Measurements from ENCODE around the gene ANKRD11. TPM values are rescaled to one million over a fixed set of nuclear protein-coding genes. Genes with fewer than 3 reads are reported as not detected.

The ANKRD11 gene
- polyA plus RNA-seq, 1 donor (not counting 4 experiments of a cell fraction or from before 2014, with no cell fraction given) = 30.1 TPM

DNA sequence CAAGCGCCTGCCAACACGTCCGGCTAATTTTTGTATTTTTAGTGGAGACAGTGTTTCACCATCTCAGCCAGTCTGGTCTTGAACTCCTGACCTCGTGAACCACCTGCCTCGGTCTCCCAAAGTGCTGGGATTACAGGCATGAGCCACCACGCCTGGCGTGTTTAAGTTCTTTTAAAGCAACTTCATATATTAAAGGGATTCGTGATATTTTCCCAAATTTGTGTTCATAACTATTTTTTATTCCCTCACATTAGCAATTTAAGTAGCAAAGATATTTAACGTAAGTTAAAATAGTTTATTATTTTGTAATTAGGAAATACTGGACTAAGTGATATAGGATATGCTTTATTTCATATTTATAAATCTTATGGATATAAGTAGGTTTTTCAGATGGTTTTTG lies 22.1 kb upstream of the ANKRD11 start:
- H3K27ac ChIP-seq (ENCODE audit: control insufficient read depth, insufficient read depth, low read length) = no peak overlapping the region
- no peak overlapping the region for H3K4me2 ChIP-seq (ENCODE audit: control insufficient read depth, extremely low read depth, insufficient read depth, low read depth, low read length)
- DNase-seq (ENCODE audit: low read depth, low spot score) (no peak), FAIRE-seq (no peak)
- peaks cover 59% of the 10 kb centered on the region for H3K79me2 ChIP-seq (ENCODE audit: control insufficient read depth, insufficient read depth, low read length)
- no peaks in the 10 kb centered on the region for H3K9me3 ChIP-seq (ENCODE audit: control insufficient read depth, low read depth, low read length)
- H3K36me3 ChIP-seq (ENCODE audit: control insufficient read depth in 2 of 2, extremely low read depth in 1 of 2, insufficient read depth in 2 of 2, low read length in 2 of 2) = peaks cover 26 to 29% of the 10 kb centered on the region in 2 experiments
- no peak overlapping the region for H3K9ac ChIP-seq (ENCODE audit: control insufficient read depth, extremely low read depth, insufficient read depth, low read length)
- H2AFZ ChIP-seq (ENCODE audit: control insufficient read depth, low read length) = no peak overlapping the region
- H4K20me1 ChIP-seq (ENCODE audit: control insufficient read depth, extremely low read depth, insufficient read depth, low read length) = no peaks in the 10 kb centered on the region
- H3K4me3 ChIP-seq (ENCODE audit: control insufficient read depth in 2 of 3, extremely low read depth in 1 of 3, insufficient read depth in 2 of 3, low read depth in 1 of 3, low read length in 3 of 3) = no peak overlapping the region
- no peaks in the 10 kb centered on the region for H3K27me3 ChIP-seq (ENCODE audit: control insufficient read depth, extremely low read depth, insufficient read depth, low read length)
- TF ChIP-seq, protein P1, sequence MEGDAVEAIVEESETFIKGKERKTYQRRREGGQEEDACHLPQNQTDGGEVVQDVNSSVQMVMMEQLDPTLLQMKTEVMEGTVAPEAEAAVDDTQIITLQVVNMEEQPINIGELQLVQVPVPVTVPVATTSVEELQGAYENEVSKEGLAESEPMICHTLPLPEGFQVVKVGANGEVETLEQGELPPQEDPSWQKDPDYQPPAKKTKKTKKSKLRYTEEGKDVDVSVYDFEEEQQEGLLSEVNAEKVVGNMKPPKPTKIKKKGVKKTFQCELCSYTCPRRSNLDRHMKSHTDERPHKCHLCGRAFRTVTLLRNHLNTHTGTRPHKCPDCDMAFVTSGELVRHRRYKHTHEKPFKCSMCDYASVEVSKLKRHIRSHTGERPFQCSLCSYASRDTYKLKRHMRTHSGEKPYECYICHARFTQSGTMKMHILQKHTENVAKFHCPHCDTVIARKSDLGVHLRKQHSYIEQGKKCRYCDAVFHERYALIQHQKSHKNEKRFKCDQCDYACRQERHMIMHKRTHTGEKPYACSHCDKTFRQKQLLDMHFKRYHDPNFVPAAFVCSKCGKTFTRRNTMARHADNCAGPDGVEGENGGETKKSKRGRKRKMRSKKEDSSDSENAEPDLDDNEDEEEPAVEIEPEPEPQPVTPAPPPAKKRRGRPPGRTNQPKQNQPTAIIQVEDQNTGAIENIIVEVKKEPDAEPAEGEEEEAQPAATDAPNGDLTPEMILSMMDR (optimal IDR thresholded peaks at IDR 0.05 in 1 of 3, IDR thresholded peaks at IDR 0.05 in 1 of 3, conservative IDR thresholded peaks at IDR 0.05 in 1 of 3; ENCODE audit: extremely low read depth in 1 of 3, insufficient read depth in 2 of 3, low read length in 3 of 3) = no peak
- TF ChIP-seq EZH2 (IDR thresholded peaks at IDR 0.05; ENCODE audit: low read length) = no peak
- peaks cover 9% of the 10 kb centered on the region for H3K4me1 ChIP-seq (ENCODE audit: control insufficient read depth, extremely low read depth, insufficient read depth, low read length)
- dilution Hi-C loops (cut with MboI; ENCODE audit: extremely low pct_ligation_motif_present, low sequenced_read_pairs) = no loop called here
- H3K9me1 ChIP-seq (ENCODE audit: control insufficient read depth, extremely low read depth, insufficient read depth, low read length) = no peaks in the 10 kb centered on the region

- H3K27ac ChIP-seq (ENCODE audit: control insufficient read depth, insufficient read depth, low read length) = no peak overlapping the region
- H3K9me1 ChIP-seq (ENCODE audit: control insufficient read depth, extremely low read depth, insufficient read depth, low read length) = no peaks in the 10 kb centered on the region
- H3K79me2 ChIP-seq (ENCODE audit: control insufficient read depth, insufficient read depth, low read length) = peaks cover 58% of the 10 kb centered on the region
- no peak for TF ChIP-seq EZH2 (IDR thresholded peaks at IDR 0.05; ENCODE audit: low read length)
- TF ChIP-seq, protein P1 (optimal IDR thresholded peaks at IDR 0.05 in 1 of 3, IDR thresholded peaks at IDR 0.05 in 1 of 3, conservative IDR thresholded peaks at IDR 0.05 in 1 of 3; ENCODE audit: extremely low read depth in 1 of 3, insufficient read depth in 2 of 3, low read length in 3 of 3) = no peak
- FAIRE-seq (no peak), DNase-seq (ENCODE audit: low read depth, low spot score) (no peak)
- H3K4me2 ChIP-seq (ENCODE audit: control insufficient read depth, extremely low read depth, insufficient read depth, low read depth, low read length) = no peak overlapping the region
- H3K9ac ChIP-seq (ENCODE audit: control insufficient read depth, extremely low read depth, insufficient read depth, low read length) = no peak overlapping the region
- no peak overlapping the region for H3K4me3 ChIP-seq (ENCODE audit: control insufficient read depth in 2 of 3, extremely low read depth in 1 of 3, insufficient read depth in 2 of 3, low read depth in 1 of 3, low read length in 3 of 3)
- peaks cover 23 to 25% of the 10 kb centered on the region in 2 experiments for H3K36me3 ChIP-seq (ENCODE audit: control insufficient read depth in 2 of 2, extremely low read depth in 1 of 2, insufficient read depth in 2 of 2, low read length in 2 of 2)
- peaks cover 17% of the 10 kb centered on the region for H3K4me1 ChIP-seq (ENCODE audit: control insufficient read depth, extremely low read depth, insufficient read depth, low read length)
- dilution Hi-C loops (cut with MboI; ENCODE audit: extremely low pct_ligation_motif_present, low sequenced_read_pairs) = no loop called here
- no peak overlapping the region for H2AFZ ChIP-seq (ENCODE audit: control insufficient read depth, low read length)
- no peaks in the 10 kb centered on the region for H3K27me3 ChIP-seq (ENCODE audit: control insufficient read depth, extremely low read depth, insufficient read depth, low read length)
- H3K9me3 ChIP-seq (ENCODE audit: control insufficient read depth, low read depth, low read length) = no peaks in the 10 kb centered on the region
- H4K20me1 ChIP-seq (ENCODE audit: control insufficient read depth, extremely low read depth, insufficient read depth, low read length) = no peaks in the 10 kb centered on the region
These were observed 21.0 kb upstream of the ANKRD11 start for GRCh38 chr16:89511374-89511773.
